OCI-LY7 (cell line): ENCODE results near the gene LRRC37A3.

Experiments
- EZH2phosphoT487 ChIP-seq: fragments of 200-600 bp; sonication (generic); IDR thresholded peaks from 2 replicates; pipeline ENCODE4 v1.6.1; 2018; ENCODE audit warnings: low read depth, borderline replicate concordance, mild to moderate bottlenecking, mixed run types, antibody characterized with exemption, low read length, moderate library complexity, mixed read lengths
- TF ChIP-seq, protein P1 (sequence below): fragments of 200-600 bp; sonication (generic); conservative IDR thresholded peaks from 2 replicates; pipeline ENCODE4 v1.5.1; 2014; ENCODE audit warnings: mild to moderate bottlenecking, antibody characterized with exemption, low read length, moderate library complexity, mixed read lengths

DNA sequence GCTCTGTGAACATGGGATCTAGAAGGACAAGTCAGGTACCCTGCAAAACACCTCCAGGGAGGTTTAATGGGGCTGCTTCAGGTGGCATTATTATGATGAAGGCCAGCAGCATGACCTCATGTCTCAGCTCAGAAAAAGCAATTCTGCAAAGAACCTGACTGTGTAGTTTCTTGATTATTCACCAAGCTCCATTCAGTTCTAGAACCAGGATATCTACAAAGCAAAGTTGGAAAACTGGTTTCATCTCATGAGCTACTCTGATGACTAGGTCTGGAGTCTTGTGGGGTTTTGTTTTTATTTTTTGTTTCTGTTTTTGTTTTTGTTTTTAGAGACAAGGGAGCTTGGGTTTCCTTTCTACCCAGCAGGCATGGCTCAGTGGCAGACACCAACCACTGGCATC lies 19.0 kb upstream of the LRRC37A3 start:
- TF ChIP-seq, protein P1, sequence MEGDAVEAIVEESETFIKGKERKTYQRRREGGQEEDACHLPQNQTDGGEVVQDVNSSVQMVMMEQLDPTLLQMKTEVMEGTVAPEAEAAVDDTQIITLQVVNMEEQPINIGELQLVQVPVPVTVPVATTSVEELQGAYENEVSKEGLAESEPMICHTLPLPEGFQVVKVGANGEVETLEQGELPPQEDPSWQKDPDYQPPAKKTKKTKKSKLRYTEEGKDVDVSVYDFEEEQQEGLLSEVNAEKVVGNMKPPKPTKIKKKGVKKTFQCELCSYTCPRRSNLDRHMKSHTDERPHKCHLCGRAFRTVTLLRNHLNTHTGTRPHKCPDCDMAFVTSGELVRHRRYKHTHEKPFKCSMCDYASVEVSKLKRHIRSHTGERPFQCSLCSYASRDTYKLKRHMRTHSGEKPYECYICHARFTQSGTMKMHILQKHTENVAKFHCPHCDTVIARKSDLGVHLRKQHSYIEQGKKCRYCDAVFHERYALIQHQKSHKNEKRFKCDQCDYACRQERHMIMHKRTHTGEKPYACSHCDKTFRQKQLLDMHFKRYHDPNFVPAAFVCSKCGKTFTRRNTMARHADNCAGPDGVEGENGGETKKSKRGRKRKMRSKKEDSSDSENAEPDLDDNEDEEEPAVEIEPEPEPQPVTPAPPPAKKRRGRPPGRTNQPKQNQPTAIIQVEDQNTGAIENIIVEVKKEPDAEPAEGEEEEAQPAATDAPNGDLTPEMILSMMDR = no peak
- TF ChIP-seq EZH2phosphoT487 = no peak
